Ectodermal cell (in vitro differentiated cells): ENCODE measurements around the gene FUZ.

Source experiments
- H3K27ac ChIP-seq: 2 replicates; pipeline ENCODE4 v1.7.0; 2013; ENCODE audit warnings: mild to moderate bottlenecking, low read depth, low read length; ENCODE audit not compliant: insufficient read depth, poor library complexity, severe bottlenecking
- H3K27me3 ChIP-seq: 2 replicates; pipeline ENCODE4 v1.7.0; 2013; ENCODE audit warnings: mild to moderate bottlenecking, low read length; ENCODE audit not compliant: insufficient read depth, control insufficient read depth, poor library complexity, severe bottlenecking
- H3K36me3 ChIP-seq: one replicate; pipeline ENCODE4 v1.7.0; 2013; ENCODE audit warnings: low read length; ENCODE audit not compliant: control insufficient read depth, insufficient read depth
- H3K4me1 ChIP-seq: one replicate; pipeline ENCODE4 v1.7.0; 2013; ENCODE audit warnings: low read length; ENCODE audit not compliant: control insufficient read depth, insufficient read depth
- H3K4me3 ChIP-seq: 2 replicates; pipeline ENCODE4 v1.7.0; 2013; ENCODE audit warnings: low read depth, low read length, control low read depth; ENCODE audit not compliant: insufficient read depth
- H3K9me3 ChIP-seq: 2 replicates; pipeline ENCODE4 v1.7.0; 2013; ENCODE audit warnings: mild to moderate bottlenecking, low read length, moderate library complexity; ENCODE audit not compliant: control insufficient read depth
- WGBS, 2 experiments: methylation state at CpG; one replicate each; pipeline ENCODE4 v1.1.7; 2013; ENCODE audit warnings: missing lambda C conversion rate in 2 of 2; 5-methylcytosine and 5-hydroxymethylcytosine counted together

FUZ gene

DNA sequence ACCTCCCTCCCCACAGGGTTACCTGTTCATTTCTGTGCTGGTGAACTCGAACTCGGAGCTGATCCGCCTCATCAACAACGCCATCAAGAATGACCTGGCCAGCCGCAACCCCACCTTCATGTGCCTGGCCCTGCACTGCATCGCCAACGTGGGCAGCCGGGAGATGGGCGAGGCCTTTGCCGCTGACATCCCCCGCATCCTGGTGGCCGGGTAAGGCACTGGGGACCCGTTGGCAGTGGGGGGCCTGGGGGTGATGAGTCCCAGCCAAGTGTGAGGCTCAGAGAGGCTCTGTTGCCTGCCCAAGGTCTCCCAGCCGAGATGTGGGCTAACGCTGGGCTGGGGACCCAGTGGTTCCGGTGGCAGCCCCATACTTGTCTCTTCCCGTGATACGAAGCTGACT is 30.6 kb downstream of the FUZ start:
- no peaks in the 10 kb centered on the region for H3K9me3 ChIP-seq
- no peaks in the 10 kb centered on the region for H3K27me3 ChIP-seq
- no peak overlapping the region for H3K4me3 ChIP-seq
- H3K36me3 ChIP-seq = peaks cover 3% of the 10 kb centered on the region
- 96 to 97% methylated on average over 18 of the region's 18 CpGs for WGBS, 2 experiments
- no peak overlapping the region for H3K27ac ChIP-seq
- H3K4me1 ChIP-seq = no peaks in the 10 kb centered on the region

DNA sequence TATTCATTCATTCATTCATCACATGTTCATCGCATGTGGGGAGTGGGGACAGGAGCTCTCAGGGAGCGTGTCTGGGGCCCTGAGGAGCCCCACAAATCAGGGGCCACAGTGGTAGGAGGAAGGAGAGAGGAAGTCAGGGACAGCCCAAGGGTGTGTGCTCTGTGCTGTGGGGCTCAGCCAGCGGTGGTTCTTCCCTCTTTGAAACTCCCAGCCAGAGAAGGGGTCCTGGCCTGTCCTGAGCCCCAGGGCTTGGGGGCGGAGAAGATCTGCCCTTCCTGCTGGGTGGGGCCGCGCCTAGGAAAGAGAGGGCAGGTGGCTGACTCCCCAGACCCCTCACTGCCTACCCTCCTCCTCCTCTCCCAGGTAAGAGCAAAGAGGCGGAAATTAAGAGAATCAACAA is 31.7 kb downstream of the FUZ start:
- H3K4me3 ChIP-seq = no peak overlapping the region
- no peaks in the 10 kb centered on the region for H3K27me3 ChIP-seq
- H3K27ac ChIP-seq = no peak overlapping the region
- WGBS, 2 experiments = 89 to 94% methylated on average over 6 to 7 of the region's 7 CpGs
- H3K36me3 ChIP-seq = peaks cover 3% of the 10 kb centered on the region
- no peaks in the 10 kb centered on the region for H3K4me1 ChIP-seq
- H3K9me3 ChIP-seq = no peaks in the 10 kb centered on the region

DNA sequence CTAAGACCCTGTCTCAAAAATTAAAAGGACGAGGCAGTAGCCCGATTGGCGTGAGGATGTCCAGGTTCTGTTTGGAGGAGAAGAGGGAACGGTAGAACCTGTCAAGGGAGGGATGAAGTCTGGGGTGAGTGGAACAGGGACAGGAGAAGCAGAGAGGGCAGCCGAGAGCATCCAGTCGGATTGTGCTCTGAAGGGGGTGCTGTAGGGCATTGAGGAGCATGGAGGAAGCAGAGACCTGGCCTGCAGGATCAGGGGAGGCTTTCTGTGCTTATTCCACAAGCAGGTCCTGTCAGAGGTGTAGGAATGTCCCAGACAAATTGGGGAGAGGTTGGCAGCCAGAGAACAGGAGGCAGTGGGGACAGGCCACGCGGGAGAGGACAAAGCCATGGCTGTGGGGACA is 32.2 kb downstream of the FUZ start:
- WGBS, 2 experiments = 84 to 85% methylated on average over 8 of the region's 8 CpGs
- H3K36me3 ChIP-seq = peaks cover 3% of the 10 kb centered on the region
- no peaks in the 10 kb centered on the region for H3K27me3 ChIP-seq
- H3K4me1 ChIP-seq = no peaks in the 10 kb centered on the region
- no peak overlapping the region for H3K4me3 ChIP-seq
- H3K9me3 ChIP-seq = no peaks in the 10 kb centered on the region
- H3K27ac ChIP-seq = no peak overlapping the region

DNA sequence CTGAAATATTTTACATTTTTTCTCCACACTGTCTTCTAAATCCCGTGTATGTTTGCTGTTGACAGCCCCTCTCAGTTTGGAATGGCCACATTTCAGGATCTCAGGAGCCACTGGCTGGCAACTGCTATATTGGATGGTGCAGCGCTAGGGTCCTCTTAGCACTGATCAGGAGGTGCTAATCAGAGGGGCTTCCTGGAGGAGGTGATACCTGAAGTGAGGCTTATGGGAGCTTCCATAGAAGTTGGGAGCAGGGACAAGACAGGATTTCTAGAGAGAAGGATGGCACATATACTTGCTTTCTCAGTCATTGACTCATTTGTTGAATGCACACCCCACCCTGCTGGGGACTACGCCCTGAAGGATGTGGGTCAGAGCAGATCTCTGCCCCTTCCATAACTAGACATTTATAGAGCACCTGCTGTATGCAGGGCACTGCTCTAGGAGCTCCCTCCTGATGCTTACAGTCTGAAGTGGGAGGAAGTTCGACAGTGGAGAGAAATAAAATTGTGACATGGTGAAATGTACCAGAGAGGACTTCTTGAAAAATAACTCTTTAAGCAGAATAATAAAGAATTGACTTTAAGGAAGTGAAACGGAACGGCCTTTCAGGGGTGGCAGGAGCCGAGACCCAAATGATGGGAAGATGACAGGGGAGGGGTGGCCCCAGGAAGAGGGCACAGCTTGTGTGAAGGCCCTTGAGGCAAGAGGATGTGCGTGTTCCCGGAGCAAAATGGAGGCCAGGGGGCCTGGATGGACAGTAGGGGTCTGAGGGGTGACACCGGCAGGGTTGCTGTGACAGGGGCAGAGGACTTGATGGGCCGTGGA is 33.1 kb downstream of the FUZ start:
- H3K4me3 ChIP-seq = no peak overlapping the region
- 93 to 95% methylated on average over 11 of the region's 11 CpGs for WGBS, 2 experiments
- H3K27ac ChIP-seq = no peak overlapping the region
- no peaks in the 10 kb centered on the region for H3K9me3 ChIP-seq
- H3K4me1 ChIP-seq = no peaks in the 10 kb centered on the region
- H3K36me3 ChIP-seq = peaks cover 3% of the 10 kb centered on the region
- no peaks in the 10 kb centered on the region for H3K27me3 ChIP-seq

DNA sequence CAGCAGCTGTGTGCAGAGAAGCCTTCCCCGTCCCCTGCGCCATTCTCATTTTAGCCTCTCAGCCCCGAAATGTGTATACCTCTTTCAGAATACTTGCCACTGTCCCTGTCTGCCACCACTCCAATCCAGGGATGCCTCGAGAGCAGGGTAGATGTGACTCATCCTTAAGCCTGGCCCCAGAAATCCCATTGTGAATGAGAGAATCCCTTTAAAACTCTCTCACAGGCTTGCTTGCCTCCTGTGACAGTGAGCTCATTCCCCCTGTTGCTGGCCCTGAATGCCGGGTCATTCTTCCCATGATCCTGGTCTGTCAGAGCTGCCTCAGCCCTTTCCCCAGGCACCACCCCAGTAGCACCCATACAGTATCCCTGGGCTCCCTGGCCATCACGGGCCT is 36.7 kb downstream of the FUZ start:
- no peak overlapping the region for H3K4me3 ChIP-seq
- H3K4me1 ChIP-seq = no peaks in the 10 kb centered on the region
- 94 to 96% methylated on average over 6 of the region's 6 CpGs for WGBS, 2 experiments
- no peaks in the 10 kb centered on the region for H3K27me3 ChIP-seq
- H3K9me3 ChIP-seq = no peaks in the 10 kb centered on the region
- no peak overlapping the region for H3K27ac ChIP-seq
- H3K36me3 ChIP-seq = no peaks in the 10 kb centered on the region

DNA sequence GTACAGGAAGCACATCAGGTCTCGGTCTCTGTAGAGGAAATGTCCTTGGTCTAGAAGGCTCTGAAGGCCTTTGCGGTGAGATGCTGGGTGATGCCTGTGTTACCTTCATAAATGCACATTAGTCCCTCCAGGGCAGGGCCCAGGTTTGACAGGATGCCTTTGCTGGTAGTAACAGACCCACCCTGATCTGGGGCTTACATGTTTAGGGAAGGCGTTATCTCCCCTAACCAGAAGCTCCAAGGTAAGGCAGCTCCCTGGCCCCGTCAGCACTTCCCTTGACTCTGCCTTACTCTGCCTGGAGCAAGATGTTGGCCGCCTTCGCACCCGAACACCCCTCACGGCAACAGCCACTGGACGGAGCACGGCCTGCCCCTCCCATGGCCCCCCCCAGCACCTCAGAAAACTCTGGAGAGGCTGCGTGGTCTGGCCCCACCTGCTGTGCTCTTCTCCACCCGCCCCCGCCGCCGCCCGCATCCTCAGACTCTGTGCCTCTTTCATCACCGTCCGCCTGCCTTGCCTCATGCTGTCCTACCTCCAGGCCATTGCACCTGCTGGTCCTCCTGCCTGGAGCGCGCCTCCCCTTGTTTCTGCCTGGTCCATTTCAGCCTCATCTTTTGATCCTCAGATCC is 37.2 kb downstream of the FUZ start:
- Histone ChIP-seq H3K9me3 (no peaks in the 10 kb centered on the region), H3K4me3 (no peak overlapping the region), H3K4me1 (no peaks in the 10 kb centered on the region), H3K27me3 (no peaks in the 10 kb centered on the region), H3K36me3 (no peaks in the 10 kb centered on the region), H3K27ac (no peak overlapping the region)
- 94 to 95% methylated on average over 20 of the region's 20 CpGs for WGBS, 2 experiments

DNA sequence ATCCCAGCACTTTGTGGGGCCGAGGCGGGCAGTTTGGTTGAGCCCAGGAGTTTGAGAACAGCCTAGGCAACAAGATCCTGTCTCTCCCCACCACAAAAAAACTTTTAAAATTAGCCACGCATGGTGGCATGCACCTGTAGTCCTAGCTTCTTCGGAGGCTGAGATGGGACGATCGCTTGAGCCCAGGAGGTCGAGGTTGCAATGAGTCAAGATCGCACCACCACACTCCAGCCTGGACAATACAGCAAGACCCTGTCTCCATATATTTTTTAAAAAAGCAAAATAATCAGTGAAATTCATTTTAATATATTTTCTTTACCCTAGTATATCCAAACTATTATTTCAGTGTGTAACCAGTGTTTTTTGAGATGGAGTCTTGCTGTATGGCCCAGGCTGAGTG is 38.1 kb downstream of the FUZ start:
- Histone ChIP-seq H3K27me3 (no peaks in the 10 kb centered on the region), H3K9me3 (no peaks in the 10 kb centered on the region), H3K4me1 (no peaks in the 10 kb centered on the region), H3K27ac (no peak overlapping the region), H3K36me3 (no peaks in the 10 kb centered on the region), H3K4me3 (no peak overlapping the region)
- 94 to 98% methylated on average over 8 of the region's 8 CpGs for WGBS, 2 experiments

DNA sequence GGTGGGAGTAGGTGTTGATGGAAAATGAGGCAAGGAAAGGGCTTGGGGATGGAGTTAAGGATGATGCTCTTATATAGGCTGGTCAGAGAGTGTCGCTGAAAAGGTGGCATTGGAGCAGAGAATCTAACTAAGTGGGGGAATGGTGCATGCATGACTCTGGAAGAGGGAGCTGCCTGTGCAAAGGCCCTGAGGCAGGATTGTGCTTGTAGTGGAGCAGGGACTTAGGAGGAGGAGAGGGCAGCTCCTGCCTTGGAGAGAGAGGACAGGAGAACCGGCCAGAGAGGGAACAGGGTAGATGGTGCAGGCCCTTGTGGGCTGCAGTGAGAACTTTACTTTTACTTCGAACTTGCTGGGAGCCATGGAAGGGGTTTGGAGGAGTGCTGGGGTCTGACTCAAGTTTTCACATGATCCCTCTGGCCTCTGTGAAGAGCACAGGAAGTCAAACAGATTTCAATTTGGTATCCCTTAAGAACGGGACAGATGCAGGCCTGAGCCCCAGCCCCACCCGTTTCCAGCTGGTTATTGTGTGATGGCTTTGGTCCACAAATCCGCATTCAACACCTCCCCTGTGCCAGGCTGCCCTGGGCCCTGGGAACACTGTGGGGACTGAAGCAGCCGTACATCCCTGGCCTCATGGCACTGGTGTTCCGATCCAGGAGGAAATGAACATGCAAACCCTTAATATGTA is 39.3 kb downstream of the FUZ start:
- Histone ChIP-seq H3K4me3 (no peak overlapping the region), H3K27ac (no peak overlapping the region), H3K36me3 (no peaks in the 10 kb centered on the region), H3K9me3 (no peaks in the 10 kb centered on the region), H3K27me3 (no peaks in the 10 kb centered on the region), H3K4me1 (no peaks in the 10 kb centered on the region)
- WGBS, 2 experiments = 92 to 96% methylated on average over 8 of the region's 8 CpGs

DNA sequence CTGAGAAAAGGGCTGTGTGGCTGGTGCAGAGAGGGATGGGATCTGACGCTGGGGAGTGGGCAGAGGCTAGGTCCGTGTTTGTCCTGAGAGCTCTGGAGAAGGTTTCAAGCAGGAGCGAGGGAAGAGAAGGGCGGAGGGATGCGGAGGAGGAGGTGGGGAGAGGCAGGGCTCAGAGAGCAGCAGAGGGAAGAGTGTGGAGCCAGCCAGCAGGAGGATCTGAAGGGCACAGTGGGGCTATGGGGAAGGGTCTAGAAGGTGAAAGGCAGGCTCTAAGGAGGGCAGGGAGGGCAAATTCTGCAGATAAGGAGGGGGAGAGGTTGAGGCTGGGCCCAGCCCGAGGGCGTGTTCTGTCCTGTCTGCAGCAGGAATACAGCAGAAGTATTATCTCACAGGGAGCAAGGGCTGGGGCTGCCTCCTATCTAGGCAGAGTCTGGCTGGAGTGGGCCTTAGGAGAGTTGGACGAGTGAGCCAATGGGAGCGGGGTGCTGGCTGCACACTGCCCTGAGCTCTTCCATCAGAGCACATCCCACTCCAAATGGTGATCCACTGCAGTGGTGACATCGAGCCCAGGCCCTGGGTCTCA is 40.2 kb downstream of the FUZ start:
- Histone ChIP-seq H3K27ac (no peak overlapping the region), H3K36me3 (no peaks in the 10 kb centered on the region), H3K9me3 (no peaks in the 10 kb centered on the region), H3K4me1 (peaks cover 5% of the 10 kb centered on the region), H3K27me3 (no peaks in the 10 kb centered on the region), H3K4me3 (no peak overlapping the region)
- 92 to 93% methylated on average over 10 of the region's 10 CpGs for WGBS, 2 experiments

DNA sequence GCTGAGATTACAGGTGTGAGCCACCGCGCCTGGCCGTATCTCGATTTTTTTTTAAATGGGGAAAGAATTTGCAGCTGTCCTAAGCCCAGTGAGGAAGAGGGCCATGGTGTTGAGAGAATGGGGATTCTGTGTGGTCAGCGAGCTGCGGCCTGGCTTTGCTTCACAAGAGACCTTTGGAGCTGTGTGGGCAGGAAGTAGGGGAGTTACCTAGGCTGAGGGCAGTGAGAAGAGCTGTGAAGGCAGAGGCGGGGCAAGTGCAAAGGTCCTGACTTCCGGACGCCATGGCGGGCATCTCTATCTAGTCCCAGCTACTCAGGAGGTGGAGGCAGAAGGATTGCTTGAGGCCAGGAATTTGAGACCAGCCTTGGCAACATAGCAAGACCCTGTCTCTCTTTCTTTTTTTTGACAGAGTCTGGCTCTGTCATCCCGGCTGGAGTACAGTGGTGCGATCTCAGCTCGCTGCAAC is 41.4 kb downstream of the FUZ start:
- H3K9me3 ChIP-seq = no peaks in the 10 kb centered on the region
- peaks cover 10% of the 10 kb centered on the region for H3K4me1 ChIP-seq
- no peaks in the 10 kb centered on the region for H3K36me3 ChIP-seq
- H3K4me3 ChIP-seq = no peak overlapping the region
- WGBS, 2 experiments = 91 to 96% methylated on average over 13 of the region's 13 CpGs
- H3K27ac ChIP-seq = no peak overlapping the region
- no peaks in the 10 kb centered on the region for H3K27me3 ChIP-seq
